Muscle of leg (tissue), 11 donors: Measurements from ENCODE around the gene KIAA1549. TPM values are rescaled to one million over a fixed set of nuclear protein-coding genes. Genes with fewer than 3 reads are reported as not detected.
"Not testable (repeated sequence)": the region's sequence is repeated elsewhere in the genome, so short reads cannot be mapped to it uniquely, and the experiment has no call there.

Source experiments
- DNase-seq: peaks from one replicate; pipeline ENCODE4 v3.0.0; 2013
- H3K27ac ChIP-seq: one replicate; pipeline ENCODE4 v1.5.1; 2013; ENCODE audit warnings: mild to moderate bottlenecking, low read length, control low read depth
- H3K27me3 ChIP-seq: one replicate; pipeline ENCODE4 v1.6.1; 2013; ENCODE audit warnings: low read length; ENCODE audit not compliant: control insufficient read depth, insufficient read depth
- H3K36me3 ChIP-seq: one replicate; pipeline ENCODE4 v1.6.1; 2013; ENCODE audit warnings: low read length; ENCODE audit not compliant: control insufficient read depth, insufficient read depth
- H3K4me1 ChIP-seq: one replicate; pipeline ENCODE4 v1.6.1; 2013; ENCODE audit warnings: low read length; ENCODE audit not compliant: control insufficient read depth, insufficient read depth
- H3K4me3 ChIP-seq: one replicate; pipeline ENCODE4 v1.5.1; 2013; ENCODE audit warnings: low read length, control low read depth
- H3K9me3 ChIP-seq: replicated peaks from 2 replicates; pipeline ENCODE4 v1.6.1; 2013; ENCODE audit warnings: low read depth, low read length; ENCODE audit not compliant: control insufficient read depth
- WGBS: methylation state at CpG from one replicate; pipeline ENCODE4 v1.1.5; 2013; ENCODE audit warnings: missing lambda C conversion rate; ENCODE audit not compliant: insufficient coverage; 5-methylcytosine and 5-hydroxymethylcytosine counted together
- polyA plus RNA-seq, 8 donors: library from polyadenylated mRNA; unstranded; fragments of 120-200 nt; gene quantifications; one replicate each; pipeline versions ENCODE4 v1.2.1 to v1.2.3, GENCODE V29; 2013; ENCODE audit warnings: inconsistent platforms in 1 of 8, low replicate concordance in 1 of 8; ENCODE audit not compliant: insufficient read length in 8 of 8, insufficient read depth in 1 of 8
- total RNA-seq: library from RNA; stranded (reverse); fragments of 120-200 nt; gene quantifications from one replicate; pipeline ENCODE4 v1.2.4, GENCODE V29; 2013

Gene KIAA1549
- total and polyA plus RNA-seq, 9 donors, result 4.1 to 12.0 (median 11.4) TPM

DNA sequence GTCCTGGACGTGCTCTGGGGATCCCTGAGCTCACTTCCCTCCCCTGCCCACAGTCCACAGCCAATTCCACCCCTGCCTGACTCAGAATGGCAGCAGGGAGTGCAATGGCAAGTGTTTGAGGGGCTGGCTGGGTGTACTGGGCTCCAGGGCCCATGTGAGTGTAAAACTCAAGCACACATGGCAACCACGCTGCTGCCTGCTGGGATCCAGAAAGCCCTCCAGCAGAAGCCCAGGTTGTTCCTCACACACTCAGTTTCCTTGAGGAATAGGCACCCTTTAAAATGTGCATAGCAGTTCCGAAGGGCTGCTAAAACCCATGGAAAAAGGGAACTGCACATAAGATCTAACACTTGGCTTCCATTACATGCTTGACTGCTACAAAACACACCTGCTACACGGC lies 171.8 kb downstream of the KIAA1549 start:
- H3K27ac ChIP-seq, result no peak overlapping the region
- 100% methylated on average over 1 of the region's 4 CpGs for WGBS
- H3K9me3 ChIP-seq, result no peaks in the 10 kb centered on the region
- H3K4me1 ChIP-seq, result no peaks in the 10 kb centered on the region
- no peak overlapping the region for H3K4me3 ChIP-seq
- H3K36me3 ChIP-seq, result no peaks in the 10 kb centered on the region
- no peaks in the 10 kb centered on the region for H3K27me3 ChIP-seq
- DNase-seq, result no peak

DNA sequence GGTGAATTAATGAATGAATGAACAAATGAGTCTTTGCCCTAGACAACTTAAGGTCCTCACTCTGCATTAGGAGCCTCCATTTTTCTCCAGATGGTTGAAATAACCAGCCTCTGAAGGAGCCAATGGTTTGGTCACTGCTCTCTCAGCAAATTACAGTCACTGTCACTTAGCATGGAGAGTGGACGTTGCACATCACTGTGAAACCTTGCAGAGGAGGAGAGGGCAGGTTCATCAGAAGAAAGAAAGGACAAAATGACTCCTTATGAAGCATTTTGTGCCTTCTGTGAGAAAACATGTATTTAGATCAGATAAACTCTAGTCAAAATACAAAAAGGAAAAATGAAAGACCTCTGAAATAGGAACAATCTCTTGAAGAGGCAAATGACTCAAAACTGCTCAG lies 176.6 kb downstream of the KIAA1549 start:
- Histone ChIP-seq H3K9me3 (no peaks in the 10 kb centered on the region), H3K27ac (no peak overlapping the region), H3K4me1 (no peaks in the 10 kb centered on the region), H3K27me3 (peaks cover 2% of the 10 kb centered on the region), H3K4me3 (no peak overlapping the region), H3K36me3 (no peaks in the 10 kb centered on the region)
- no peak for DNase-seq
- no CpG with 5 or more reads among the region's 1 CpG for WGBS

DNA sequence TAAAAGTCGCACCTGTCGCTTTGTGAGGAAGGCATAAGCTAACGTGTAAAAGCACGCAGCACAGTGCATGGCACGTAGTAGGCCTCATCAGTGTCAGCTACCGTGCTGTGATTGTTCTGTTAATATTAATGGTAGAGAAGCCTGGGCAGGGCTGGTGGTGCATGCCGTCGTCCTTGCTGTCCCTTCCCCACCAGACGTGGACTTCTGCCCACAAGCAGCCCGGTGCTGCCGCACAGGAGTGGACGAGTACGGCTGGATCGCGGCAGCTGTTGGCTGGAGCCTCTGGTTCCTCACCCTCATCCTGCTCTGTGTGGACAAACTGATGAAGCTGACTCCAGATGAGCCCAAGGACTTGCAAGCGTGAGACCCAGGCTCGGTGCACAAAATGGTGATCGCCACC lies 178.5 kb downstream of the KIAA1549 start:
- H3K4me3 ChIP-seq, result no peak overlapping the region
- no peak for DNase-seq
- no peaks in the 10 kb centered on the region for H3K36me3 ChIP-seq
- H3K27ac ChIP-seq, result no peak overlapping the region
- H3K27me3 ChIP-seq, result peaks cover 2% of the 10 kb centered on the region
- no peaks in the 10 kb centered on the region for H3K4me1 ChIP-seq
- WGBS, result 91% methylated on average over 16 of the region's 18 CpGs
- H3K9me3 ChIP-seq, result no peaks in the 10 kb centered on the region

DNA sequence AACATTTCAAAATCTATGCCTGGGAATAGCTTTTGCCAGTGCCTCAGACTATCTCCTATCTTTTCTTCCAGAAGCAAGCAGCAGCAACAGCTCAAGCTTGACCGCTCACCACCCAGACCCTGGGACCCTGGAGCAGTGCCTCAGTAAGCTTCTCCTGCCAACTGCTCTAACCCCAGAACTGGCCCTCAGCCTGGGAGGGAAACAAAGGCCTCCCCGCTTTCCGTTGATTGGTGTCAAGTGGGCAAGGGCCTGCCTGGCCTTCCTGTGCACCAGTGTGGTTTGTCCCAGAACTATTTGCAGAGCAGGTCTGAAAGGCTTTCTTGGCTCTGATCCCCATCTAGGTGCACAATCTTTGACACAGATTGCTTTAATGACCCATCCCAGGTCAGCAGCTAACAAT lies 179.9 kb downstream of the KIAA1549 start:
- Histone ChIP-seq H3K4me1 (no peaks in the 10 kb centered on the region), H3K4me3 (no peak overlapping the region), H3K9me3 (no peaks in the 10 kb centered on the region), H3K36me3 (no peaks in the 10 kb centered on the region), H3K27ac (no peak overlapping the region), H3K27me3 (peaks cover 2% of the 10 kb centered on the region)
- WGBS, result 100% methylated on average over 2 of the region's 3 CpGs
- no peak for DNase-seq

DNA sequence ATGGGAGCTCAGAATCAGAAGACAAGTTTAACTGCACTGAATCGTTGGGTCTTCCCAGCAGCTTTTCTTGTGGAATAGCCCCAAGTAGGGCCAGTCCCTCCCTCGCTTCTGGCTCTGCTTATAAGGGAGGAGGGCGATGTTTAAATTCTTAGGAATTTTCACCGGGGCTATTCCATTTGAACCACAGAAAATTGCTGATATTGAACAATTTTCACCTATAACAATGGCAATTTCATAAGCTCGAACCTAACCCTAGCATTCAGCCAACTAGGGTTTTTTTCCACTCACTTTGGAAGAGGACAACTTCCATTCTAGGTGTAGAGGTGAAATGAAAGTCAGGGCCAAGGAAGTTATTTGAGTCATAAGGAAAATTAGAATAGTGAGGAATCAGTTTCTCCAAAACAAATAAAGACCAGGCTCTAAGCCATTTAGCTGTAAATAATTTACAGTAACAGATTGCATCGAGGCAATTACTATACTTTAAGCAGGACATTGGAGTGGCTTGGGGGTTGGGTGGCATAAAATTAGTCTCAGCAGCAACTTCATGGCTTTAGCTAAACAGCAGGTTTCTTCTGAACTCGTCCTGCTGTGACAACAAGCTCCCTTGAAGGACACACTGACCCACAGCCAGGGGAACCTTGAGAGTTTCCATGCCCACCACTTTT lies 181.7 kb downstream of the KIAA1549 start:
- peak; percentile 8 for DNase-seq
- WGBS, result no CpG with 5 or more reads among the region's 7 CpGs
- H3K9me3 ChIP-seq, result no peaks in the 10 kb centered on the region
- peaks cover 2% of the 10 kb centered on the region for H3K27me3 ChIP-seq
- H3K27ac ChIP-seq, result no peak overlapping the region
- no peak overlapping the region for H3K4me3 ChIP-seq
- H3K4me1 ChIP-seq, result no peaks in the 10 kb centered on the region
- no peaks in the 10 kb centered on the region for H3K36me3 ChIP-seq

DNA sequence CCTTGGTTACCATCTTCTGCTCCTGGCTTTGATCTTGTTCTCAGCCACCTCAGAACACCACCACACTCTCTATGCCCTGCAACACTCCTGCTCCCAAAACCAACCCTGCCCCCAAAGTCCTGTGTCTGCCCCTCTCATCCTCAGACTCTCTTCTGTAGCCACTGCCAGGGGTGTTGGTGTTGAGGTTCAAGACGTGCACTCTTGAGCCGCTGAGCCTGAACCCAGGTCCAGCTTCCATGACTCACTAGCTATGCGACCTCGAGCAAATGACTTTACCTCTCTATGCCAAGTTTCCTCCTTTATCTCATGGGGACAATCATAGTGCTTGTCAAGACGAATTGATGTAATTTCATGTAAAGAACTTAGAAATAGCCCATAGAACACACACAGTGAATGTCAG lies 182.4 kb downstream of the KIAA1549 start:
- 60% methylated on average over 1 of the region's 5 CpGs for WGBS
- no peaks in the 10 kb centered on the region for H3K4me1 ChIP-seq
- peak; percentile 13 for DNase-seq
- no peaks in the 10 kb centered on the region for H3K9me3 ChIP-seq
- no peaks in the 10 kb centered on the region for H3K36me3 ChIP-seq
- H3K27me3 ChIP-seq, result no peaks in the 10 kb centered on the region
- no peak overlapping the region for H3K27ac ChIP-seq
- H3K4me3 ChIP-seq, result no peak overlapping the region

DNA sequence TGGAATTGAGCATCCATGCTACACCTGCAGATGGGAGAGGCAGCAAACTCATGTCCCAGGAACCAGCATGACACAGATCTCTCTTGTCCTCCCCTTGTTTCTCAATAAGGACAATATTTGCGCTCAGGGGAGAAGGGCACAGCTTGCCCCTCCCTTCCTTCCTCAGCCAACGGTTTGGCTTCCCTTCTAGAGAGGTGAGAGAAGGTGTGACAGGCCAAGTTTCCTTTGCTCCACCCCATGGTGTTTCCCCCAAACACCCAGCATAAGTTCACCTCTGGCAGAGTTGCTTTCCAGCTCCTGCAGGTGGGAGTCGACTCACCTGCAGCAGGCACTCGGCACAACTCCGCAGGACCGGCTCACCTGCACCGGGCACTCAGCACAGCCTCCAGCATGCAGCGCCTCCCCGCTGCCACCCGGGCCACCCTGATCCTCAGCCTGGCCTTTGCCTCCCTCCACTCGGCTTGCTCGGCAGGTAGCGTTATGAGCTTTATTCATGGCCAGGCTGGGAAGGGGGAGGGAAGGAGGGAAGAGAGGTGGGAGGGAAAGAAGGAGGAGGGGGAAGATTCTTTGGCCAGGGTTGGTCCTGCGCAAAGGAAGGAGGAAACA lies 183.4 kb downstream of the KIAA1549 start, which contains the start of the genes ATP6V0A4 and TMEM213:
Gene ATP6V0A4 (minus strand): TSS at position 482 of the 606 bp plus-strand sequence. CDS start 26,949 bp downstream, outside the sequence.
Gene TMEM213 (plus strand): TSS at position 280 of the 606 bp plus-strand sequence. CDS start 111 bp downstream, at position 391.
- no peaks in the 10 kb centered on the region for H3K27me3 ChIP-seq
- H3K36me3 ChIP-seq, result no peaks in the 10 kb centered on the region
- no peaks in the 10 kb centered on the region for H3K4me1 ChIP-seq
- no peak within 1 kb of the TSS for H3K27ac ChIP-seq
- no peak within 1 kb of the TSS for H3K4me3 ChIP-seq
- H3K9me3 ChIP-seq, result no peaks in the 10 kb centered on the region
- WGBS, result 11% methylated on average over 9 of the region's 14 CpGs
- DNase-seq, result no peak

DNA sequence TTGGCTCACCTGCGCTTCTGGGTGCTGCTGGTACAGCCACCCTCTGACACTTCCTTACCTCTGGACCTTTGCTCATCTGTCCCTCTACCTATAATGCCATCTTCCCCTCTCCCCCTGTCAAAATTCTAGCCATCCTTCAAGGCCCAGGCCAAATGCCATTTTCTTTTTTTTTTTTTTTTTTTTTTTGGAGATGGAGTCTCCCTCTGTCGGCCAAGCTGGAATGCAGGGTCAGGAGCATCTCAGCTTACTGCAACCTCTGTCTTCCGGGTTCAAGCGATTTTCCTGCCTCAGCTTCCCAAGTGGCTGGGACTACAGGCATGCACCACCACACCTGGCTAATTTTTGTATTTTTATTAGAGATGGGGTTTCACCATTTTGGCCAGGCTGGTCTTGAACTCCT lies 184.1 kb downstream of the KIAA1549 start:
- H3K27me3 ChIP-seq, DNase-seq, H3K4me3 ChIP-seq, H3K9me3 ChIP-seq, H3K36me3 ChIP-seq, H3K27ac ChIP-seq, H3K4me1 ChIP-seq: not testable (repeated sequence)
- WGBS, result 74% methylated on average over 3 of the region's 4 CpGs

DNA sequence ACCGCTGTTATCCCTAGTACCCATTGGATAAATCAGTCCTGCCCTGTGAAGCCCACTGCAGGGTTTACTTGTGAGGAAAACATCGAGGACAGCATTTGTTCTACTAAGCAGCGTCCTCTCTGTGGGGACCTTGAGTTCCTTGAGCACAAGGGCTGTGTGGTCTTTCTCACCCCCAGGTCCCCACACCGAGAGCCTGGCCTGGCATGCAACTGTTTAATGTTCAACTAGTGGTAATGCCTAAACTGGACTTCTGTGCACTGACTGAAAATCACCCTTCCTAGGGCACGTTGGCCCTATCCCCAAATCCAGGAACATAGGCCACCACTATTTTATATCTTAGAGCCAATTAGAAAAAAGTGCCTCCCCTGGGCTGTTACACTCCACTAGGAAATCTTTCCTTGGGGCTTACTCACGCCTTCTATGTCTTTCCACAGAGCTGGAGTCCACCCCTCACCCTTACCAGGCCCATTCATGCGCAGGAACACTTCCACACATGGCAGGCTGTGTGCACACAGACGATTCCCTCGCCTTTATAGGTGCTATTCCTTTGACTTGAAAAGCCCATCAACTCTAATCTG lies 185.1 kb downstream of the KIAA1549 start:
- no peaks in the 10 kb centered on the region for H3K9me3 ChIP-seq
- H3K4me1 ChIP-seq, result no peaks in the 10 kb centered on the region
- H3K27ac ChIP-seq, result no peak overlapping the region
- H3K27me3 ChIP-seq, result no peaks in the 10 kb centered on the region
- no peak for DNase-seq
- 82% methylated on average over 8 of the region's 9 CpGs for WGBS
- no peak overlapping the region for H3K4me3 ChIP-seq
- H3K36me3 ChIP-seq, result no peaks in the 10 kb centered on the region

DNA sequence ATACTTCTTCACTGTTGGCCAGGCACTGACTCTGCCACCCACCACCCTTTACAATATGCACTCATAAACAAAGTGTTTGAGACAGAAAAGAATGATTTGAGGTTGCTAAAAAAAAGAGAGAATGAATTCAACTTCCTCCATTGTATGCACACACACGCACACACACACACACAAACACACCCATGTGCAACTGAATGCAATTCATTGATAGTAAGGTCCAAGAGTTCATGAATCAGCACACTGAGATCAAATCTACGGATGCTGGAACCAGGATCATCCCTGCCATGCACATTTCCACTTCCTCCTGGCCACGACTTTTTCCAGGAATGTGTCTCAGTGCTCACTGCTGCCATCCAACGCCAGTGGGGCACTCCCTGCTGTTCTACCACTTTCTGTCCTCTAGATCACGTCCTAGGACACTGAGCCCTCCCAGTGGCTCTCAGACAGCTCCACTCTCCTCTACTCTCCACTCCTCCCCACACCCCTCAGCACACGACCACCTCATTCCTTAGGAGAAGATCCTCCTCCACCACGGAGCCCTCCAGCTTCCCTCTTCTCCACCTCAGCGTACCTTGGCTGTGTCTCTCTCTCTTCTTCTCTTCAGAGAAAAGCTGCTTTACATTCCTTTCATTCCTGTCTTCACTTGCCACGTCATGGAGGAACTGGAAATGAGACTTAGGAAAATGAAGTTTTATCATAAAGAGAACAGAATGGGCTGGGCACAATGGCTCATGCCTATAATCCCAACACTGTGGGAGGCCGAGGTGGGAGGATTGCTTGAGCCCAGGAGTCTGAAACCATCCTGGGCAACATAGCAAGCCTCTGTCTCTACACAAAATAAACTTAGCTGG lies 195.4 kb downstream of the KIAA1549 start:
- Histone ChIP-seq H3K27ac (no peak overlapping the region), H3K36me3 (no peaks in the 10 kb centered on the region), H3K4me3 (no peak overlapping the region), H3K4me1 (no peaks in the 10 kb centered on the region), H3K27me3 (no peaks in the 10 kb centered on the region), H3K9me3 (no peaks in the 10 kb centered on the region)
- no peak for DNase-seq
- WGBS, result 58% methylated on average over 7 of the region's 10 CpGs
